Activated T-cell treated with anti-CD3 and anti-CD28 coated beads, Interleukin-2, amount 50 U/mL, for 4 hours (primary cell): ENCODE data around the gene STRN3. TPM values are rescaled to one million over a fixed set of nuclear protein-coding genes. Genes with fewer than 3 reads are reported as not detected.

Experiments used
- ATAC-seq, 2 donors: fragments of 200-7000 bp; cut with Tn5 transposase; one replicate each; pipeline ENCODE4 v1.10.0; 2021
- DNase-seq: peaks from one replicate; pipeline ENCODE4 v3.0.0-alpha.2; 2020
- H3K27me3 Mint-ChIP-seq: one replicate; pipeline ENCODE4 v1.8.0; 2021; ENCODE audit warnings: low read depth, mixed read lengths
- H3K36me3 Mint-ChIP-seq: one replicate; pipeline ENCODE4 v1.8.0; 2022; ENCODE audit warnings: mixed read lengths; ENCODE audit not compliant: insufficient read depth
- H3K4me1 Mint-ChIP-seq: one replicate; pipeline ENCODE4 v1.8.0; 2021; ENCODE audit warnings: low read depth, mixed read lengths
- H3K4me3 Mint-ChIP-seq: one replicate; pipeline ENCODE4 v1.8.0; 2021; ENCODE audit warnings: mild to moderate bottlenecking, moderate library complexity, mixed read lengths
- H3K9me3 Mint-ChIP-seq: one replicate; pipeline ENCODE4 v1.8.0; 2021; ENCODE audit warnings: mixed read lengths
- total RNA-seq, 3 donors: library from RNA; stranded (reverse); gene quantifications; one replicate each; pipeline ENCODE4 v1.2.1, GENCODE V29; 2021

STRN3 gene
- total RNA-seq, 3 donors from 2014 or later, result 21.4 to 24.1 (median 23.3) TPM

GRCh38 chr14:30853946-30854345 lies 172.2 kb downstream of the STRN3 start:
- H3K27me3 Mint-ChIP-seq, result peaks cover 29% of the 10 kb centered on the region
- ATAC-seq (no peak), DNase-seq (no peak)
- H3K36me3 Mint-ChIP-seq, result no peaks in the 10 kb centered on the region
- H3K9me3 Mint-ChIP-seq, result no peaks in the 10 kb centered on the region
- H3K4me3 Mint-ChIP-seq, result no peak overlapping the region
- peaks cover 6% of the 10 kb centered on the region for H3K4me1 Mint-ChIP-seq

GRCh38 chr14:30849983-30850382 lies 176.2 kb downstream of the STRN3 start:
- Mint-ChIP-seq H3K4me1 (peaks cover 1% of the 10 kb centered on the region), H3K36me3 (no peaks in the 10 kb centered on the region), H3K27me3 (peaks cover 31% of the 10 kb centered on the region), H3K4me3 (no peak overlapping the region), H3K9me3 (no peaks in the 10 kb centered on the region)
- ATAC-seq (no peak), DNase-seq (no peak)

GRCh38 chr14:30849354-30849753 lies 176.8 kb downstream of the STRN3 start:
- H3K4me1 Mint-ChIP-seq, result no peaks in the 10 kb centered on the region
- H3K36me3 Mint-ChIP-seq, result no peaks in the 10 kb centered on the region
- H3K27me3 Mint-ChIP-seq, result peaks cover 31% of the 10 kb centered on the region
- H3K9me3 Mint-ChIP-seq, result no peaks in the 10 kb centered on the region
- DNase-seq (no peak), ATAC-seq (no peak)
- H3K4me3 Mint-ChIP-seq, result no peak overlapping the region

- no peaks in the 10 kb centered on the region for H3K9me3 Mint-ChIP-seq
- no peaks in the 10 kb centered on the region for H3K36me3 Mint-ChIP-seq
- H3K27me3 Mint-ChIP-seq, result peaks cover 31% of the 10 kb centered on the region
- DNase-seq, result no peak
- no peaks in the 10 kb centered on the region for H3K4me1 Mint-ChIP-seq
- no peak for ATAC-seq
- H3K4me3 Mint-ChIP-seq, result no peak overlapping the region
These were observed 177.5 kb downstream of the STRN3 start for GRCh38 chr14:30848449-30849240.

Other genes starting within 250 kb of the STRN3 start
- 1 to 10 TPM in 1 of 3 donors, under 1 TPM in 2; 0.82 to 1.2 (median 0.87) TPM for gene COCH, start 151.8 kb downstream of the STRN3 start, total RNA-seq
- 10 to 100 TPM; 11.5 to 12.8 (median 12.2) TPM for gene AP4S1, start 730 bp downstream of the STRN3 start, total RNA-seq
- 100 to 1,000 TPM; 100 to 102 (median 101) TPM for gene HECTD1, start 181.4 kb upstream of the STRN3 start, total RNA-seq